H4 (cell line): ENCODE measurements around the gene TMEM218. TPM values are rescaled to one million over a fixed set of nuclear protein-coding genes. Genes with fewer than 3 reads are reported as not detected.
A peak's percentile ranks its signal among the peaks of the same experiment; 100 is the strongest.
"Not testable (repeated sequence)": the region's sequence is repeated elsewhere in the genome, so short reads cannot be mapped to it uniquely, and the experiment has no call there.

ENCODE experiments used
- DNase-seq: peaks from one replicate; pipeline ENCODE4 v3.0.0-alpha.2; 2015; ENCODE audit warnings: low spot score
- total RNA-seq: library from RNA; depleted of rRNA; stranded (reverse); fragments of >200 nt; shearing (Covaris generic); gene quantifications from 2 replicates; pipeline ENCODE4 v1.2.3, GENCODE V29; 2014

TMEM218 gene
- total RNA-seq, 1 experiment from 2014 or later: 38.1 TPM

GRCh38 chr11:125090151-125090550 lies 21.3 kb downstream of the TMEM218 start:
- not testable (repeated sequence) for DNase-seq

DNA sequence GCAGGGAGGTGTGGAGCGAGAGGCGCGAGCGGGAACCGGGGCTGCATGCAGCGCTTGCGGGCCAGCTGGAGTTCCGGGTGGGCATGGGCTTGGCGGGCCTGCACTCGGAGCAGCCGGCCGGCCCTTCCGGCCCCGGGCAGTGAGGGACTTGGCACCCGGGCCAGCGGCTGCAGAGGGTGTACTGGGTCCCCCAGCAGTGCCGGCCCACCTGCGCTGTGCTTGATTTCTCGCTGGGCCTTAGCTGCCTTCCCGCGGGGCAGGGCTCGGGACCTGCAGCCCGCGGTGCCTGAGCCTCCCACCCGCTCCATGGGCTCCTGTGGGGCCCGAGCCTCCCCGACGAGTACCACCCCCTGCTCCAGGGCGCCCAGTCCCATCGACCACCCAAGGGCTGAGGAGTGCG lies 21.9 kb downstream of the TMEM218 start:
- DNase-seq: not testable (repeated sequence)

GRCh38 chr11:125088576-125089455 lies 22.6 kb downstream of the TMEM218 start:
- DNase-seq: no peak

DNA sequence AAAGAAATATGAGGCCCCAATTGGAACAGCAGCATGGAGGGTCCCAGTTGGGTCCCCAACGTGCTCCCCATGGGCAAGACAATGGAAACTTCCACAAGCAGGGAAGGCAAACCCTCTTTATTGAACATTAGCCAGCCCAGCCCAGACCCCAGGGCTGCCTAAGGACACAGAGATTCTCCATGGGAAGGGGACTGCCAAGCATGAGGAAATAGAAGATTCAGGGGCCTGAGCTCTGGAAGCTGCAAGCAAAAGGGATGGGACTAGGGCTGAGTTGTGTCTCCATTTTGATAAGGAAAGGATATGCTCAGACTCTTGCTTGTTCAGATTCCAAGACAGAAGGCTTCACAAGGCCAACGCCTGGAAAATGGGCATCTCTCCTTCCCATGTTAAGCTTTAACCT lies 23.3 kb downstream of the TMEM218 start:
- no peak for DNase-seq

DNA sequence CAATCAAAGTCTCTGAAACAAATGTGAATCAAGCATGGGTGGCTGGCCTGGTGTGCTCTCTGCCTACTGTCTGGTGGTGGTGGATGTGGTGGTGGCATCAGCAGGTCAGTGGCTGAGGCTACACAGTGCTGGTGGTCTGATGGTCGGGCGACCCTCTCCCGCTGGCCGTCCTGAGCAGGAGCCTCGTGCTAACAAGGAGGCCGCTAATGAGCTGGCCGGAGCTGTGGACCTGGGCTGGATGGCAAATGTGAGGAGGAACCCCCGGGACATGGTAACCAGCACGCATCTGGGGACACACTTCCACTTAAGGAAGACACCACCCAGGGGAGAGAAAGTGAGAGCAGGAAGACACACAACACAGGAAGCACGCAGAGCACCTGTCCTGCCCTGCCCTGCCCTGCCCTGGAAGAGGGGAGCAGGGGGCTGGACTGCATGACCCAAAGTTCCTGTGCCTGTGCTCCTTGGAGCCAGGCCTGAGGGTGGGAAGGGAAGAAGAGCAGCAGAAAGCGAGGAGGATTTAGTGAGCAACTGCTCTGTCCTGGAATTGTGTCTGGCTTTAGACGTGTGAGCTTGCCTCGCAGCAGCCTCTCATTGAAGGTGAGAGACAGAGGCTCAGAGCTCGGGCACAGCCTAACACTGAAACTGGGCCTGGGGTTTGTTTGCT lies 24.7 kb downstream of the TMEM218 start:
- DNase-seq: no peak

DNA sequence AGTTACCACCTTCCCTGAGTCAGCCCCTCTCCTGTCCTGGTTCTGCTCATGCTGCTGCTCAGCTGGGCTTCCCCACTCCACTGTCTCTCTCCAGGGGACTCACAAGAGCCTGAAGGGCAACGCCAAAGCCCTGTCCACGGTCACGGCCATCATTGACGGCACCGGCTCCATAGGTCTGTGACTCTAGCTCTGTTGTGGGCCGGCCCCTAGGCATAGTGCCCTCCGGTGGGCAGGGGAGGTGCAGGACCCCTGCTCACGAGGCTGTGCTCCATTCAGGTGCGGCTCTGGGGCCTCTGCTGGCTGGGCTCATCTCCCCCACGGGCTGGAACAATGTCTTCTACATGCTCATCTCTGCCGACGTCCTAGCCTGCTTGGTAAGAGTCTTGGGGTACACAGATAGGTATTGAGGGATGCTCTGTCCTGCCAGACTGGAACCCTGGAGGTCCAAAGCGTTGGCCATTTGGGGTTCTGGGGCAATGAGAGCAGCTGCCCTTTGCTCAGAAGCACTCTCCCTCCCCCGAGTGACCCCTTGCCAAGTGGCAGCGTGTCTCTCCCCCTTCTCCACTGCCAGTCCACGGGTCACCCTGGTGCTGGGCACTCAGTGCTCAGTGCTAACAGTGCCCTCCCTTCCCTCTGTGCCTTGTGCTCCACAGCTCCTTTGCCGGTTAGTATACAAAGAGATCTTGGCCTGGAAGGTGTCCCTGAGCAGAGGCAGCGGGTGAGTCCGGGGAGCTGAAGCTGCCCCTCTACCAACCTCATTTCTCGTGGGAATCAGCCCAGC lies 25.9 kb downstream of the TMEM218 start:
- no peak for DNase-seq

- DNase-seq: no peak
These were observed 26.6 kb downstream of the TMEM218 start for GRCh38 chr11:125084761-125085231.

DNA sequence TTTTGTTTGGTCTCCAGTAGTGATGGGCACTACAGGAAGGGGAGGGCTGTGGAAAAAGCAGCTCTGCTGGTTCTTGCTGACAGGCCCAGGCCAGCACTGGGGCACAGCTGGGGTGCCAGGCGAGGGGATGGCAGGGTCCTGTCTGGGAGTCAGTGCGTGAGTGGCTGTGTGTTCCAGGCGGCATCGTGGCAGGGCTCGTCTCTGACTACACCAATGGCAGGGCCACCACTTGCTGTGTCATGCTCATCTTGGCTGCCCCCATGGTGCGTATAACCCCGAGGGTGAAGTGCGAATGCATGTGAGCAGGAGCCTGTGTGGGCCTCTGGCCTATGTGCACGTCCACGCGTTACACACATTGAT lies 27.4 kb downstream of the TMEM218 start:
- no peak for DNase-seq

DNA sequence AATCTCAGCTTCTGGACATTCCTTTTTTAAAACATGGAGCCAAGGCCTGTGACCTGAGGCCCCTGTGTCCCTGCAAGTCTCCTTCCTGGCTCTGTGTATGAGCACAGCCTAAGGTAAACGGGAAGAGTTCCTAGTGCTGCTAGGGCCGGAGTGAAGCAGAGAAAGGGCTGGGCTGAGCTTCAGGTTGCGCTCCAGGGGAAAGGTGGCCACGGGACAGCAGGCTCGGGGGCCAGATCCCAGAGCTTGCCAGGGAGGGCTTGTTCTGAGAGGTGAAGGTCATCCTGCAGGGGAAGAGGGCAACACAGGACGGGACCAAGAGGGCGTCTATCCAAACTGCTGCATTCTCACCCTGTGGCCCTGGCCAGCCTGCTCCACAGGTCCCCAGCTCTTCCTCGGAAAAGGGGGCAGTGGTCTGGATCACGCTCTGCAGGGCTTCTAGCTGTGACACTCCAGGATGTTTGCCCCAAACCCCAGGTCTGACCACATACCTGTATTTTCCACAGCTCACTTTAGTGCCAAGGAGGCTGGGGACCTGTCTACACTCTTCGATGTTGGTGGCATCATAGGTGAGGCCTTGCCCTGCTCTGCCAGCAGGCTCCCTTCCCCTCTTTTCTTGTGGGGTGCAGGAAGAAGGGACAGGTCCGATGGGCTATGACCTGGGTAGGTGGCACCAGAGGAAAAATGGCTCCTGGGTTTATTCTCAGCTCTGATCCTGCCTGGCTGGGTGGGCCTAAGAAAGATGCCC lies 27.9 kb downstream of the TMEM218 start:
- DNase-seq: no peak

DNA sequence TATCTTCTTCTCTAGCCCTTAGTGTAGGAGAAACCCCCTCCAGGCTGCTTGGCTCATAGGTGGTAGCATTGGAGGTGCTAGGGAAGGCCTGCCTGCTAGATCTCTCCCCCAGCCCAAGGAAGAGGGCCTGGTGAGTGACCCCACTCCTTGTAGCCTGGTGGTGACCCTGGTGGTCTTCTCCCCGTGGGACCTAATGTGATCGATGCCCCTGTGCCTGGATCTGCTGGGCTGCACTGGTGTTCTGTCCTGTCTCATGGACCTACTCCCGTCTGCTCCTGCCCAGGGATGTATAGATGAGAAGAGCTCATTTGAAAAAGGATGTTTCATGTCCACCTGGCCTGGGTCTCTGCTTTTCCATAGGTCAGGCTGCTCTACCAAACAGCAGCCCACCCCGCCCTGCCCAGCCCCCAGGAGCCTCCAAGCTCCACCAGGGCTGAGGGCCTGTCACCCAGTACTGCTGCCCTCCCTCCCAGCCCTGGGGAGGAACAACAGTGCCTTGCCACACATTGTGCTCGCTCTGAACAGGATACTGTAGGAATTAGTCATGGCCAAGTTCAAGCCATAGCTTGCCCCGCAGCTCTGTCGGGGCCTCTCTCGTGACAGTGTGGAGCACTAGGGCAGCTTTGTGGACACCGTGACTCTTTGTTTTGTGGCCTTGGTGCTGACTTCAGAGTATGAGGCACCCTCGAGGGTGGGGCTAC lies 28.7 kb downstream of the TMEM218 start:
- peak; percentile 53 for DNase-seq

GRCh38 chr11:125082040-125082439 lies 29.4 kb downstream of the TMEM218 start:
- DNase-seq: no peak

DNA sequence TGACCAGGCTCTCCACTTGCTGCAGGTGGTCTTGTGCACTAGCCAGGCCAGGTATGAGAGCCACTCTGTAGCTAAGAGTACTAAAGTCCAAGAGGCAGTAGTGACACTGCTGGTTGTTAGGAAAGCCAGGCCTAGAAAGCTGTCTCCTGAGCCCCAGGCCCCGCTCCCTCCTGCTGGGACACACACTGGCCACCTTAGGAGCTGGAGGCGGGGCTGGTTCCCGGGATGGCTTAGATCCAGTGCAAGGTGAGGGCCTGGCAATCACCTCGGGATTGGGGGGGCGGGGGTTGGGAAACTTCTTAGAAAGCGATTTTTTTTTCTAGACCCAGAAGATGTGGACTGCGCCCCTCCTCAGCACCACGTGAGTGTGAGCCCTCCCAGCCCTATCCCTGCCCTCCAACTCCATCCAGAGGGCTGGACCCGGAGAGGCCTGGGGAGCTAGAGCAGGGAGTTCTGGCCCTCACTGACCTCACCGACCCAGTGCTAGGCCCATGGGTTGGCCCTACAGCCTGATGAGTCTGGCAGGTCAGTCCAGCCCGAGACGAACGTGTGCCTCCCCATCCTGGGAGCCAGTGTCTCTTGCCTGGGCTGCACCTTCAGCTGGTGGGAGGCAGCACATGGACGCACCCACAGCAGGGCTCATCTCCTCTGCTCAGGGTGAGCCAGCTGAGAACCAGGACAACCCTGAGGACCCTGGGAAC lies 30.2 kb downstream of the TMEM218 start:
- no peak for DNase-seq

DNA sequence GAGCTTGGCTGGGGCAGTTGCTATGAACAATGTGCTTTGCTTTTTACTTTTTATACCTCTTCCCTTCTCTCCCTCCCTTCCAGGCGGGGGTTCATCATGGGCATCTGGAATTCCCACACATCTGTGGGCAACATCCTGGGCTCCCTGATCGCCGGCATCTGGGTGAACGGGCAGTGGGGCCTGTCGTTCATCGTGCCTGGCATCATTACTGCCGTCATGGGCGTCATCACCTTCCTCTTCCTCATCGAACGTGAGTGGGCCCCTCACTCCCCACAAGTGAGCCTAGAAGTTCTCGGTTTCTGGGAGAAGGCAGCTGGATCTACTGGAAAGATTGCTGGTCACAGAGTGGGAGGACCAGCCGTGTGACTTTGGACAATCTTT lies 30.9 kb downstream of the TMEM218 start:
- no peak for DNase-seq

GRCh38 chr11:125079878-125080530 lies 31.4 kb downstream of the TMEM218 start:
- DNase-seq: no peak

- no peak for DNase-seq
These were observed 32.1 kb downstream of the TMEM218 start for GRCh38 chr11:125079151-125079877.

DNA sequence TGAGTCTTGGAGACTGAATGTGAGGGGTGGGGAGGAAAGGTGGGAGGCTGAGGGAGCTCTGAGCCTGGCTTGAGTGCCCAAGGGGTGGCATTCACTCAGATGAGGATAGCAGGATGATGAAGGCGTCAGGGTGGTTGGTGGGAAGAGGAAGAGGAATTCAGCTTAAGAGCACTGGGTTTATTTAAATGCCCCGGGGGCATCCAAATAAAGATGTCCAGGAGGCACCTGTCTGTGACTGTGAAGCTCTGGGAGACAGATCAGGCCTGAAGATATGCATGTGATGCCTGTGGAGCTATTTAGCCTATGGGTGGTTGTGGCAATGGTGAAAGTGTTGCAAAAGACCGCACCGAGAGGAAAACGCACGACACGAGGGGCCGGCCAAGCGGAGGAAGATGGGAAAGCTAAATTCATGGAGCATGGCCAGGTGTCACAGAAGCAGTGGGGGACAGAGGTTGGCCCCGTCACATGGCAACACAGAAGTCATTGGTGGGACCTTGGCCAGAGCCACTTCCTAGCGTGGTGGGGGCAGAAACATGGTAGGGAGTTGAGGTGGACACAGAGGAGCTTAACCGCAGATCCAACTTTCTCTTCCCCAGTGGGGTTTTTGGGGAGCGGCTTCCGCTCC lies 32.8 kb downstream of the TMEM218 start:
- DNase-seq: no peak

DNA sequence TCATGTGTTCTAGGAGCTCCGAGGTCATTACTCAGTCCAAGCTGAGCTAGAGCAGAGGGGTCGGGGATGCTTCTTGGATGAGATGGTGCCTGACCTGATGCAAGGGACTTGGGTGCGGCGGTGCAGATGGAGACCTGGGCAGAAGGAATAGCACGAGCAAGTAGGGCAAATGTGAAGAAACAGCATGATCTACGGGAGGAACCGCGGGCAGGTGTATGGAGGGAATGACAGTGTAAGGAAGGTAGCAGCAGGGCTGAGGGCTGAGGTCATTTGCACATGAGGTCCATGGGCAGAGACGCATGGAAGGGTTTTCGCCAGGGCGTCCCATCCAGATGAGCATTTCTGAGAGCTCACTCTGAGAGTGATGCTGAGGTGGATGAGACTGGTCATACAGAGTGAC lies 33.4 kb downstream of the TMEM218 start:
- DNase-seq: no peak

- no peak for DNase-seq
These were observed 35.0 kb downstream of the TMEM218 start for GRCh38 chr11:125076378-125076945.
